Activated naive CD8-positive, alpha-beta T cell (primary cell): Measurements from ENCODE around the gene PARD3B.
A peak's percentile ranks its signal among the peaks of the same experiment; 100 is the strongest.

Source experiments
- H3K27ac Mint-ChIP-seq: one replicate; pipeline ENCODE4 v1.8.0; 2021; ENCODE audit warnings: mixed read lengths
- H3K27me3 Mint-ChIP-seq: one replicate; pipeline ENCODE4 v1.8.0; 2021; ENCODE audit warnings: mixed read lengths
- H3K36me3 Mint-ChIP-seq: one replicate; pipeline ENCODE4 v1.8.0; 2021; ENCODE audit warnings: mixed read lengths
- H3K4me1 Mint-ChIP-seq: one replicate; pipeline ENCODE4 v1.8.0; 2021; ENCODE audit warnings: low read depth, mixed read lengths
- H3K4me3 Mint-ChIP-seq: one replicate; pipeline ENCODE4 v1.8.0; 2021; ENCODE audit warnings: mild to moderate bottlenecking, mixed read lengths
- H3K9me3 Mint-ChIP-seq: one replicate; pipeline ENCODE4 v1.8.0; 2021; ENCODE audit warnings: low read depth, mixed read lengths

Gene PARD3B

DNA sequence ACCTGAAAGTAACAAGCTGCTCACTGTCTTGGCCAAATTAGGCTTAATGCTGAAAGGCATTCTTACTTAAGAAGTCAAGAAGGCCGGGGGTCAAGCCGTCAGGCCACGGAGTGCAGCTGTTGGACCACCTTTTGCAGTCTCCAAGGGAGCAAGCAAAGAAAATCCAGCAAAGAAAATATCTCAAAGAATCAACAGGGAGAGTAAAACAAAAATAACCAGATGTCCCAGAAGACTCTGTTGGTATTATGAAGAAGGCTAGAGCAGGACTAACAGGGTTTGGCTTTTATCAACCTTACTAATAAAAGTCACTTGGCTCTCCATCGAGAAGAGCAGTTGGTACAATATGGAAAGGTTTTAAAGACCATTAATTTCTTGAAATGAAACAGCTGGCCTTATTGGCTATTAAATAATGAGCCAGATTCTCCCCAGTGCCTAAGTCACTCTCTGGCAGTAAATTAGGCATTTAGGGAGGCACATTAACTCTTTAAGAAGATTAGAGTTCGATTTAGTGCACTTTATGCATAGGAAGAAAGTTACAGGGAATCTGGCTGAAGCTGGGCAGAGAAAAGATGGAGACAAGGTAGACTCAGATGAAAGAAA lies 1026.2 kb downstream of the PARD3B start:
- no peak overlapping the region for H3K4me3 Mint-ChIP-seq
- peaks cover 12% of the 10 kb centered on the region for H3K9me3 Mint-ChIP-seq
- H3K27ac Mint-ChIP-seq = no peak overlapping the region
- H3K4me1 Mint-ChIP-seq = no peaks in the 10 kb centered on the region
- H3K27me3 Mint-ChIP-seq = peaks cover 1% of the 10 kb centered on the region
- peaks cover 1% of the 10 kb centered on the region for H3K36me3 Mint-ChIP-seq

DNA sequence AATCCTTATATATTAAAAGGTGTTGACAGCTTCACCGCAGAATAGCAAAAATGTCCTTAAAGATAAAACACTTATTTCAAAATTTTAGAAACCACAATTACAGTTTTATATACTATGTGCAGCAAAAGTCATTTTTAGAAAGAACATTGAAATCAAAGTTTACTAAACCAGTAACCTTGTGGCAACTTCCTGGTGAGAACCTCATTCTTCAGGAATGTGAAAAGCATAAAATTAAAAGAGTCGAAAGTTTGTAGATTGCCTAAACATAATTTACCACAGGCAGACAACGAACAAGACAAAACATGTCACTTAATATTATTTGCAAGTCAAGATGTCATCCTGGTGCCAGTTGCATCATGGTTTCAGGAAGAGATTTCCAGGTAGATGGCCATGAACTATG lies 1028.7 kb downstream of the PARD3B start:
- peaks cover 1% of the 10 kb centered on the region for H3K27me3 Mint-ChIP-seq
- H3K36me3 Mint-ChIP-seq = peaks cover 8% of the 10 kb centered on the region
- H3K4me1 Mint-ChIP-seq = no peaks in the 10 kb centered on the region
- no peak overlapping the region for H3K4me3 Mint-ChIP-seq
- H3K9me3 Mint-ChIP-seq = peaks cover 21% of the 10 kb centered on the region
- no peak overlapping the region for H3K27ac Mint-ChIP-seq

DNA sequence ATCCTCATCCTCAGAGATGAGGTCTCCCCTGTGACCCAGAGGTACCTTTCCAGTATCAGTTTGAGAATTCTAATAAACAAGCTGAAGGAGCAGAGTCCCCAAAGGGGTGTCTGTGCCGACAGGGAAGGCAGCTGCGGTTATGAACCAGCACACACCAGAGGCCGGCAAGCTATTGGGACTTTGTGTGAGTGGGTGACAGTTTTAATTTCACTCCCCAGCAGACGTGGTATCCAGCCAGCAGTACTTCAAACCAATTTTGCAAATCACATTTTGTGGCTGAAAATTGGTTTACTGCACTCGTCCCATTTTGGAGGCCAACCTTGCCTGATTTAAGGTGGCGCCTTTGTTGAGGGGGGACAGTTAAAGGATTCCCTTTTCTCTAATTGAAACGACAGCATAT lies 1034.1 kb downstream of the PARD3B start:
- H3K27me3 Mint-ChIP-seq = no peaks in the 10 kb centered on the region
- no peak overlapping the region for H3K4me3 Mint-ChIP-seq
- peaks cover 16% of the 10 kb centered on the region for H3K9me3 Mint-ChIP-seq
- H3K27ac Mint-ChIP-seq = no peak overlapping the region
- peaks cover 8% of the 10 kb centered on the region for H3K36me3 Mint-ChIP-seq
- H3K4me1 Mint-ChIP-seq = no peaks in the 10 kb centered on the region

DNA sequence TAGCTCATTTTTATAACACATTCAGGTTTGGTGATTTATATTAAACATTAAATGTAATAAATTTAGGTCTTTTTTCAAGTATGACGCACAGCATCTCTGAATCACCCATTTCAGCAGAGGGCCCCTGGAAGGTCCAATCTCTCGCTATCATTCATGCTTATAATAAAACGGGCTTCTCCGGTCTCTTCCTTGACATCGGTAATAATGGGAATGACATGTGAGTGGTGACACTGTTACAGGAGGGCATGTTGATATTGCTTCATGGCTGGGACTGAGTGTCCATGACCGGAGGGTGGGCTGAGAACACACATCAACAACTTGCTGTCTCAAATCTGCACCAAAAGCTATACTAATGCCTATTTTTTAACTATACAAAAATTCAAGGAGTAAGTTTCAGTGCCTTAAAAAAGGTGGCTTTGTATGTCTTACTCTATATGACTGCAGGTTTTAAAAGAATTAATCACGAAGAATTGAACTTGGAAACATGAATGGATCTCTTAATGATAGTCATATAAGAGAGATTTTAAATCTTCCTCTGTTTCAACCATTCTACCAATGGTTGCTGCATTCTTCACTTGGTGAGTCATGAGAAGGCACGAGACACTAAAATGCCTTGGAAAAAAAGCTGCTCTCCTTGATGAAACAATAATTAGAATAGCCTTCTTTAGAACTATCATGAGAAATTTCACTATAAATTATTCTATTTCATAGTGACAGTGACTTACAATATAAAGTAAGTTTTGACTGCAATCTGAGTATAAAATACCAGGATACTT lies 1035.1 kb downstream of the PARD3B start:
- Mint-ChIP-seq H3K4me1 (no peaks in the 10 kb centered on the region), H3K36me3 (peaks cover 8% of the 10 kb centered on the region), H3K27ac (no peak overlapping the region), H3K4me3 (no peak overlapping the region), H3K27me3 (no peaks in the 10 kb centered on the region), H3K9me3 (peaks cover 16% of the 10 kb centered on the region)

DNA sequence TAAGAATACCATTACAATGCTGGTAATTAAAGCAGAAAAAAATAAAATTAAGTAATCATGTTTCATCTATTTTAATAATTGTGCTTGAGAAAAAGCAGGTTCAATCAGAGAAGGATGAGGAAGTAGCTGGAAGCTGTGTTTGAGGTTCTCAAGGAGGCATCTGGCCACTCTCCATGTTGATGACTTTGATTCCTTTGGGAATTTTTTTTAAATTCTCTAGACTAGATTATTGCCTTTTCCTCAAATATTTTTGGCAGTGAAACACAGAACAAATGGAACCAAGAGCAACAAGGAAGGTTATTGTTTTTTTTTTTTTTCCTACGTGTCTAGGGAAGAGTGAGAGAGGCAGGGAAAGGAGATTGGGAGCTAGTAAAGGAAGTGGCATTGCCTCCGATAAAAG lies 1037.1 kb downstream of the PARD3B start:
- H3K4me3 Mint-ChIP-seq = no peak overlapping the region
- H3K36me3 Mint-ChIP-seq = no peaks in the 10 kb centered on the region
- no peak overlapping the region for H3K27ac Mint-ChIP-seq
- no peaks in the 10 kb centered on the region for H3K9me3 Mint-ChIP-seq
- no peaks in the 10 kb centered on the region for H3K27me3 Mint-ChIP-seq
- no peaks in the 10 kb centered on the region for H3K4me1 Mint-ChIP-seq

DNA sequence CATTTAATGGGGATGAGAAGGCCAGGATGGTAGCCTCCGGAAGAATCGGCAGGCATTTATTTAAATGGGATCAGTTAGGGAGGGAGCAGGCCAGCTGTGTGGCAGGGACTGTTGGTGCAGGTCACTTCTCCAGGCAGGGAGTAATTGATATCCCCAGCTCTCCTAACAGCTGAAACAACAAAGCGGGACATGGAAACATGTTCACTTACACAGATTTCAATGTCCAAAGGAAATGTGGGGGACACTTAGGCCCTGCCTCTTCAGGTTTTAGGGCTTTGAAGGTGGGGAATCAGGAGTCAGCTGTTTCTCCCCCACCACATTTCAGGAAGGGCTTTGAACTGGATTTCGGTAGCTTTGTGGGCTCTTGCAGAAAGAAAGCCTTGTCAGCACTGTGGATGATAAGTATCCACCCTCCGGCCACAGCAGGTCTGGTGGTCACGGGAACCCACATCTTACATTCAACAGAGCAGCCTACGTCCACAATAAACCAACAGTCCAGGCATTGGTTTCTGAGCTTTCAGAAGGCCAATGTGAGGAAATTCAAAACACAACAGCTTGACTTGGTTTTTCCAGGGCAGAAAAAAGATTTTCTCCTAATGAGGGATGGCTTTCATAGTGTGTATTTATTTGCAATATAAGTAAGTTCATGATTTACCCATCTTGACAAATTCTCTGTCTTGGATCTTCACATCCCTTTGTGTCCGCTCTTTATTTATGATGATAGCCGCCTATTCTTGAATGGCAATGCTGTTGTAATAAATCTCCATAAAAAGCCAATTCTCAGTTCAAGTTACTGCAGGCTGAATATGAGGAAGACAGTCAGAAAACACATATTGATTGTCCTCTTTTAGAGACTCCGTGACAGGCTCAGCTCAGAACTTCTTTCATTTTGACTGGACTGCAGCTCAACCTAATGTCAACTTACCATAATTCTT lies 1040.4 kb downstream of the PARD3B start:
- Mint-ChIP-seq H3K4me3 (no peak overlapping the region), H3K27me3 (peaks cover 3% of the 10 kb centered on the region)

DNA sequence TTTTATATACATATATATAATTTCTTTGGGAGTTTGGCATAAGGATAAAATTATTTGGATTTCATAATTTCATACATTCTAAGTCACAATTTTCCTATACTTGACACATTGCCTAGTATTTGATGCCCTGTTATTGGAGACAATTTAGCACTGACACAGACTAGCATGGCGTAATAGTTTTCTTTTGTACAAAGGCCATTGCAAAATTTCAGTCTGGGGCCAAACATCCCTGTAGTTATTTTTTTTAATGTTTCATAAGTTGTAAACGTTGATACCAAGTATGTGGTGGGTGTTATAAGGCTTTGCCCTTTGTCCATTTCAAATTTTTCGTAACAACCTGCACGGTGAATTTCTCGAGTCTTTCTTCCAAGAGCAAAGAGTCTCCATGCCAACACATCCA lies 1041.4 kb downstream of the PARD3B start:
- Mint-ChIP-seq H3K27me3 (peaks cover 3% of the 10 kb centered on the region), H3K27ac (no peak overlapping the region), H3K9me3 (no peaks in the 10 kb centered on the region), H3K4me1 (no peaks in the 10 kb centered on the region), H3K36me3 (no peaks in the 10 kb centered on the region), H3K4me3 (no peak overlapping the region)

More for the DNA sequence above, 1040.4 kb downstream of the PARD3B start:
- no peak overlapping the region for H3K27ac Mint-ChIP-seq
- no peaks in the 10 kb centered on the region for H3K36me3 Mint-ChIP-seq
- no peaks in the 10 kb centered on the region for H3K4me1 Mint-ChIP-seq
- no peaks in the 10 kb centered on the region for H3K9me3 Mint-ChIP-seq

DNA sequence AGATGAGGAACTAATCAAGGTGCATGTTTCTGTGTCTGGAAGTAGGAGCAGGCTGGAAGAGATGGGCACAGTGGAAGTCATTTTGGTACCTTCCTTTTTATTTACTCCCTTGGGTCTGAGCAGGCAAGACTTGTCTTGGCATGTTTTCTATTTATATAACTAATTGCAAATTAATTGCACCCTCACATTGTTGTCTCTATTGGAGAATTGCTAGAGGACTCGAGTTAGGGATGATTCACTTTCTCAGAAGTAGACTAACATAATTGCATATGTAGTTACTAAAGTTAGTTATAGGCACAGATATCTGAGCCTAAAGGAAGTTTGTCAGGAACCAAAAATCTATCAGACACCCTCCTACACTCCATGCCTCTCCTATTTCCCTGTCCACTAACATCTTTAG lies 1044.2 kb downstream of the PARD3B start:
- Mint-ChIP-seq H3K27ac (no peak overlapping the region), H3K4me3 (no peak overlapping the region), H3K4me1 (no peaks in the 10 kb centered on the region), H3K9me3 (no peaks in the 10 kb centered on the region), H3K36me3 (no peaks in the 10 kb centered on the region), H3K27me3 (peaks cover 3% of the 10 kb centered on the region)

DNA sequence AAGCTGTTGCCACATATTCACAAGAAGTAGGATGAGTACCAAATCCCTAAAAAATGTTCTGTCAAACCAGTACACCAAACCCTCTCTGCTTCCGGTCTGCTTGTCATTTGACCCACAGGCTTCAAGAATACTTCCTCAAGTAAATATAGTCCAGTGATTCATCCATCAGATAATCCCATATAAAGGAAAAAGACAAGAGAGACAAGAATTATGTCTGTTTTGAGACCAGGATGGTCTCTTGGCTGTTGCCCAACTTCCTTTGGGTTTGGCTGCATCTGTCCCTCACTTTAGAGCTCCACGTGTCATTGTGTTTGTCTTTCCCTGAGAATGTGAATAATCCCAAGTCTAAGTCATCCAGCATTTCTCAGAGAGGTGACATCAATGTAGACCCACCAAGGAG lies 1045.5 kb downstream of the PARD3B start:
- Mint-ChIP-seq H3K27me3 (peaks cover 3% of the 10 kb centered on the region), H3K4me3 (no peak overlapping the region), H3K4me1 (no peaks in the 10 kb centered on the region), H3K27ac (no peak overlapping the region), H3K36me3 (no peaks in the 10 kb centered on the region), H3K9me3 (no peaks in the 10 kb centered on the region)

DNA sequence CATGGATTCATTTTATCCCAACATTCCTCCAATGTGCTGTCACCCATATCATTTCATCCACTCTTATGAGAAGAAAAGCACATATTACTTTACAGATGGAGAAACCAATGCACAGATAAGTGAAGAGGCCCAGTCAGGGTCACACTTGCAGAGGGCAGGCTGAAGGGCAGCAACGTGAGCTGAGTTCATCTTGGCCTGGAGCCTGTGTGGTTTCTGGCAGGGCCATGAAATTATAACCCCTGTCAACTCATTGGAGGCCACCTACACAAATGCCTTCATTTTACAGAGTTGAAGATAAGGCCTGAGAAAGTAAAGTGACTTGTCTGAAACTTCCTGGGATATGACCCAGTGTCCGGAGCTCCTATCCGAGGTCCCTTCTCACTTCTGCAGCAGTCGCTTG lies 1048.6 kb downstream of the PARD3B start:
- H3K4me1 Mint-ChIP-seq = no peaks in the 10 kb centered on the region
- H3K27ac Mint-ChIP-seq = no peak overlapping the region
- no peaks in the 10 kb centered on the region for H3K36me3 Mint-ChIP-seq
- peaks cover 3% of the 10 kb centered on the region for H3K27me3 Mint-ChIP-seq
- H3K9me3 Mint-ChIP-seq = peaks cover 3% of the 10 kb centered on the region
- no peak overlapping the region for H3K4me3 Mint-ChIP-seq

DNA sequence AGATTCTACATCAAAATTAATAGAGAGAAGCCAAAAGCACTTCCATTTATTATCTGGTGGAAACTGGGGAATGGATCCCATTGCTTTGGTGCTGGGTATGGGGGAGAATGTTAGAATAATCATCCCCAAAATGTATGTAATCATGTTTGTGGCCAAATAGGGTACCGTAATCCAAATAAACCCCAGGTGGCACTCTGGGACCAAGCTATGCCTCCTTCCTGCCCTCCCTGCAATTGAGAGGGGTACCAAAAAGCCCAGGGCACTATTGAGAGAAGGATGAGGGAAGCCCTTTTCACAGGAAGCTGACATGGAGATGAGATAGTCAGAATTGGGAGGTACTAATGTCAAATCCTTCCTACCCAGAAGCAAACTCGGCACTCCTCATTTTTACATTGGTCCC lies 1051.3 kb downstream of the PARD3B start:
- peaks cover 3% of the 10 kb centered on the region for H3K9me3 Mint-ChIP-seq
- H3K4me1 Mint-ChIP-seq = no peaks in the 10 kb centered on the region
- H3K4me3 Mint-ChIP-seq = no peak overlapping the region
- H3K36me3 Mint-ChIP-seq = no peaks in the 10 kb centered on the region
- no peak overlapping the region for H3K27ac Mint-ChIP-seq
- H3K27me3 Mint-ChIP-seq = no peaks in the 10 kb centered on the region

DNA sequence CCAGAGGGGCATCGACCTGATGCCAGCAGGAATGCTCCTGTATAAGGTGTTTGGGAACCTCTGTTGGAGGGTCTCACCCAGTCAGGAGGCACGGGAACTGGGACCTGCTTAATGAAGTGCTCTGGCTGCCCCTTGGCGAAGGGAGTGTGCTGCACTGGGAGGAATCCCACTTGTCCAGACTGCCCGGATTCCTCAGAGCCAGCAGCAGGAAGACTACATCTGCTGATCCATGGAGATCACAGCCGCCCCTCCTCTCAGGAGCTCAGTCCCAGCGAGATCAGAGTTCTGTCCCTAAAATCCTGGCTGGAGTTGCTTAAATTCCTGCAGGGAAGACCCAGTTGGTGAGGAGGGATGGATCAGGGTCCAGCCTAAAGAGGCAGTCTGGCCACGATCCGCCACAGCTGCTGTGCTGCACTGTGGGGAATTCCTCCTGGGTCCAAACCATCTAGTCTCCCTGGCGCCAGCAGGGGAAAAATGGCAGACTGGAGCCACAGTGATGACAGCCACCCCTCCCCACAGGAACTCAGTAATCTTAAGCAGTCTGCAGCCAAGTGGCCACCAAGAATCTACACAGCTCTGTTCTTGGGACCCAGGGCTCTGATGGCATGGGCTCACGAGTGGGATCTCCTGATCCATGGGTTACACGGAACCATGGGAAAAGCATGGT lies 1060.5 kb downstream of the PARD3B start:
- Mint-ChIP-seq H3K4me3 (no peak overlapping the region), H3K9me3 (peaks cover 21% of the 10 kb centered on the region), H3K27ac (no peak overlapping the region), H3K27me3 (peaks cover 17% of the 10 kb centered on the region), H3K36me3 (peaks cover 2% of the 10 kb centered on the region), H3K4me1 (peaks cover 8% of the 10 kb centered on the region)

DNA sequence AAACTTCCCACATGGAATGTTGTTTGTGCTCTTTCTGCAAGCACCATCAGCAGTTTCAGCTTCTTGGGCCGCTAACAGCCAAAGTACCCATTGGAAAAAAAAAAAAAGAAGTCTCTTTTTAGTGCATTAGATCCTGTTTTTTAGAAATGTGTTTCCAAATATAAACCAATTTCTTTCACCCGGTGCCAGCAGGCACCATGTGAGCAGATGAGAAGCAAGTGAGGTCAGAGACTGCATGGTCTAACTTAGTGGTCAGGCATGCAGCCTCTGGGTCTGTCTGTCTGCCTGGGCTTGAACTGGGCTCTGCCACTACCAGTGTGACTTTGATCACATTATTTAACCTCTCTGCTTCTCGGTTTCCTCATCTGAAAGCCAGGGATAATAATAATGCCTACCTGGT lies 1061.9 kb downstream of the PARD3B start:
- H3K27ac Mint-ChIP-seq = no peak overlapping the region
- H3K4me3 Mint-ChIP-seq = no peak overlapping the region
- H3K4me1 Mint-ChIP-seq = peaks cover 15% of the 10 kb centered on the region
- peaks cover 2% of the 10 kb centered on the region for H3K36me3 Mint-ChIP-seq
- H3K9me3 Mint-ChIP-seq = peaks cover 21% of the 10 kb centered on the region
- H3K27me3 Mint-ChIP-seq = peaks cover 19% of the 10 kb centered on the region

DNA sequence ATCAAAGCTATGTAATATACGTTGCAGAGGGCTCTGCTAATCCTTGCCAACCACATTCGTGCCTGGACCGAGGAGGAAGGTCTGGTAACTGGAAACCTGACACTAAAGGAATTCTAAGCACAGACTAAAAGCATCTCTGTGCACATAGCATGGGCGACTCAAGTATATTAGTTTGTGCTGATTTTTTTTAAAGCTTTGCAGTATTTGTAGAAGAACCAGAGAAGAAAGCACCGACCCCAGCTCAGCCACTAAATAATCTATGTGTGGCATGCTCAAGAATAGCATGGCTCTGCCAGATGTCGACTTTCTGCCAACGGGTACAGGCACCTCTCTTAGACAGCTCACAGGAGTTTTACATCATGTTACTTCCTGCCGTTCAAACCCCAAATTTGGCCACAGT lies 1063.8 kb downstream of the PARD3B start:
- H3K4me3 Mint-ChIP-seq = no peak overlapping the region
- peaks cover 8% of the 10 kb centered on the region for H3K9me3 Mint-ChIP-seq
- peaks cover 35% of the 10 kb centered on the region for H3K4me1 Mint-ChIP-seq
- H3K36me3 Mint-ChIP-seq = peaks cover 2% of the 10 kb centered on the region
- no peak overlapping the region for H3K27ac Mint-ChIP-seq
- H3K27me3 Mint-ChIP-seq = peaks cover 19% of the 10 kb centered on the region

DNA sequence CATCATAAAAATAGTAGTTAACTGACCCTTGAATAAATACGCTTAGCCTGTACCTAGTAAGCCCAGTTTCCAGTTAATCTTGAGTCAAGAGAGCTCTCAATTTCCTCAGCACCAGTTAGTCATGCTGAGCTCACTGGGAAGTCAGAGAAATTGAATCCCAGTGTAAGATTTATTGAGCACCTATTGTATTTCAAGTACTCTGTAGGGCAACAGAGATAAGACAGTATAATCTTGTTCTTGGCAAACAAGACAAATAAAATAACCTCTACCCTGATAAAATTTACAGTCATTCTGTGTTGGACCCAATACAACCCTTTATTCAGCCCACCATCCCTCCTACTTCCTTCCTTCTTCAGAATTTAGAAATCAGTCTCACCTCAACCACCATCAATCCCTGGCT lies 1065.2 kb downstream of the PARD3B start:
- H3K9me3 Mint-ChIP-seq = peaks cover 4% of the 10 kb centered on the region
- H3K36me3 Mint-ChIP-seq = no peaks in the 10 kb centered on the region
- peak overlapping the region; percentile 1 for H3K4me3 Mint-ChIP-seq
- H3K27me3 Mint-ChIP-seq = peaks cover 15% of the 10 kb centered on the region
- peak overlapping the region; percentile 67 for H3K27ac Mint-ChIP-seq
- H3K4me1 Mint-ChIP-seq = peaks cover 38% of the 10 kb centered on the region
